Panc1 (cell line): ENCODE data around the gene MYH13. TPM values are rescaled to one million over a fixed set of nuclear protein-coding genes. Genes with fewer than 3 reads are reported as not detected.

Experiments
- ATAC-seq: fragments of 200-7000 bp; cut with Tn5 transposase; 2 replicates; pipeline ENCODE4 v1.9.1; 2020; ENCODE audit warnings: mild to moderate bottlenecking, moderate library complexity
- BruUV-seq: library from RNA; stranded (reverse); fragments of 400-500 nt; replicated peaks from 2 replicates; lab custom pipeline; 2021; lab: Mats Ljungman, UMichigan
- CTCF ChIA-PET: fragments of 300-600 bp; sonication (Branson Sonifier 250); formaldehyde crosslinking; loops from one replicate; lab custom pipeline; 2022; ENCODE audit warnings: antibody characterized with exemption; lab: Charles Lee
- POLR2A ChIA-PET: fragments of 300-600 bp; sonication (Branson Sonifier 250); formaldehyde crosslinking; loops from one replicate; lab custom pipeline; 2022; ENCODE audit warnings: antibody characterized with exemption; lab: Charles Lee
- DNase-seq: peaks from one replicate; pipeline ENCODE4 v3.0.0-alpha.2; 2010; ENCODE audit warnings: low read depth, low spot score
- H3K27ac ChIP-seq: 2 replicates; pipeline ENCODE4 v1.5.1; 2011; ENCODE audit warnings: mild to moderate bottlenecking, low read length, inconsistent platforms
- H3K27me3 ChIP-seq: fragments of 200-500 bp; sonication (Bioruptor generic); 2 replicates; pipeline ENCODE4 v1.6.0; 2014; ENCODE audit warnings: low read length, inconsistent platforms; ENCODE audit not compliant: control insufficient read depth, insufficient read depth
- H3K36me3 ChIP-seq: fragments of 200-500 bp; sonication (Bioruptor generic); 2 replicates; pipeline ENCODE4 v1.5.1; 2014; ENCODE audit warnings: inconsistent platforms, mild to moderate bottlenecking, low read length, moderate library complexity; ENCODE audit not compliant: control insufficient read depth, insufficient read depth
- H3K4me1 ChIP-seq: 2 replicates; pipeline ENCODE4 v1.5.1; 2011; ENCODE audit warnings: inconsistent platforms, mild to moderate bottlenecking, low read length, moderate library complexity; ENCODE audit not compliant: control insufficient read depth, insufficient read depth
- H3K4me3 ChIP-seq, 2 experiments: 2 replicates each; pipeline ENCODE4 v1.5.1; 2011 to 2012; ENCODE audit warnings: low read depth in 2 of 2, low read length in 2 of 2, mild to moderate bottlenecking in 2 of 2, inconsistent platforms in 1 of 2, moderate library complexity in 1 of 2
- H3K9me3 ChIP-seq: fragments of 200-500 bp; sonication (Bioruptor generic); 2 replicates; pipeline ENCODE4 v1.5.1; 2014; ENCODE audit warnings: low read depth, mild to moderate bottlenecking, inconsistent platforms, low read length, moderate library complexity; ENCODE audit not compliant: control insufficient read depth, insufficient read depth
- CTCF ChIP-seq: fragments of 450-650 bp; IDR thresholded peaks from 2 replicates; pipeline ENCODE4 v1.5.1; 2017; ENCODE audit warnings: mild to moderate bottlenecking
- POLR2AphosphoS5 ChIP-seq: IDR thresholded peaks from 2 replicates; pipeline ENCODE4 v1.6.1; 2012; ENCODE audit warnings: mild to moderate bottlenecking, low read depth, low read length, moderate library complexity
- REST ChIP-seq, 2 experiments: IDR thresholded peaks; 2 replicates each; pipeline ENCODE4 v1.6.1; 2011 to 2012; ENCODE audit warnings: low read depth in 2 of 2, control low read depth in 1 of 2, low read length in 1 of 2, mild to moderate bottlenecking in 1 of 2, moderate library complexity in 1 of 2; ENCODE audit not compliant: insufficient read depth in 1 of 2
- SIN3A ChIP-seq: IDR thresholded peaks from 2 replicates; pipeline ENCODE4 v1.6.1; 2012; ENCODE audit warnings: low read depth, mild to moderate bottlenecking, low read length, moderate library complexity, borderline replicate concordance; ENCODE audit not compliant: insufficient read depth
- TCF7L2 ChIP-seq: IDR thresholded peaks from 2 replicates; pipeline ENCODE4 v1.6.1; 2011; ENCODE audit warnings: mild to moderate bottlenecking, low read depth, low read length, inconsistent platforms
- in situ Hi-C: cut with HindIII; loops from 2 replicates; pipeline ENCODE4 v1.10.0; 2016; ENCODE audit warnings: low sequenced_read_pairs, low pct_unique_long_range_greater_than_20kb
- intact Hi-C: fragments of 100-400 bp; cut with micrococcal nuclease; formaldehyde crosslinking; loops from one replicate; pipeline ENCODE4 v1.10.0; 2022; ENCODE audit not compliant: unreplicated experiment
- total RNA-seq: library from RNA; stranded (reverse); gene quantifications from one replicate; pipeline ENCODE4 v1.2.1, GENCODE V29; 2021; ENCODE audit not compliant: unreplicated experiment

The MYH13 gene
- total RNA-seq, 1 experiment from 2014 or later = not detected

DNA sequence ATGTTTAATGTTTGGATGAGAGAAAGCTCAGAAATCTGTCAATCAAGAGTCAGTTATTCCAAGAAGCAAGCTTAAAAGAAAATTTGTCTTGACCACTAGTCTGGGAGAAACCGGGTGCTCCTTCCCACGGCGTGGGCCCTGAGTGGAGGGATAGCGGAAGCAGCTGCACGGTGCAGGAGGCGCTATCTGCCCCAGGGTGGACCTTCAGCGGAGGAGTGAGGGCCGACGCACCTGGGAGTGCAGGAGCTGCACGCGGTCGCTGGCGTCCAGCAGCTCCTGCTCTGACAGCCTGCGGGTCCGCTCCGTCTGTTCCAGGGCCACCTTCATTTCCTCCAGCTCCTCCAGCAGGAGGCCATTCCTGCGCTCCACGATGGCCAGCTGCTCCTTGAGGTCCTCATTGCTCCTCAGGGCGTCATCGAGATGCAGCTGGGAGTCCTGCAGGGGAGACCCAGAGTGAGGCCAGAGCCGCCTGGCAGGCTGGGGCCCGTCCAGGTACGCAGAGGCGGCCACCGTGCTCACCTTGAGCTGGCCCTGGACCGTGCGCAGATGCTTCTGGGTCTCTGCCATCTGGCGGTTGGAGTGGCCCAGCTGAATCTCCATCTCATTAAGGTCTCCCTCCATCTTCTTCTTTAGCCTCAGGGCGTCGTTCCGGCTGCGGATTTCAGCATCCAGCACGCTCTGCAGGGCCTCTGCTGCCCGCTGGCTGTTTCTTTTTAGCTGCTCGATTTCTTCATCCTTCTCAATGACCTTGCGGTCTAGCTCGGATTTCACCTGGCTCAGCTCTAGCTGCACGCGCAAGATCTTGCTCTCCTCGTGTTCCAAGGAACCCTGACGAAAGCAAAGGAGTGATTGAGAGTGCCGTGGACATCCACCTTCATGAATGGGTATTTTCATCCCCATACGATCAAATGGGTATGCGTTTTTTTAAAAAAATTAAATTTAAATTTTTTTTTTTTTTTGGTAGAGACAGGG, 63.5 kb downstream of the MYH13 start:
- no peak for DNase-seq
- H3K36me3 ChIP-seq = no peaks in the 10 kb centered on the region
- H3K4me3 ChIP-seq = no peak overlapping the region
- H3K4me1 ChIP-seq = no peaks in the 10 kb centered on the region
- no peak overlapping the region for H3K27ac ChIP-seq
- ChIA-PET POLR2A (no interaction called here), CTCF (no interaction called here)
- no peaks in the 10 kb centered on the region for H3K27me3 ChIP-seq
- no peak for TF ChIP-seq CTCF
- TF ChIP-seq TCF7L2 = no peak
- TF ChIP-seq SIN3A = no peak
- no peak for TF ChIP-seq REST (IDR thresholded peaks at IDR 0.05; ENCODE audit: insufficient read depth in 1 of 2, low read depth in 2 of 2, low read length in 1 of 2)
- TF ChIP-seq POLR2AphosphoS5 = no peak
- intact Hi-C loops = no loop called here
- BruUV-seq = no TSS peak
- no peaks in the 10 kb centered on the region for H3K9me3 ChIP-seq
- ATAC-seq = no peak
- in situ Hi-C loops = no loop called here

GRCh38 chr17:10306585-10306984, 66.2 kb downstream of the MYH13 start:
- Histone ChIP-seq H3K27ac (no peak overlapping the region), H3K36me3 (no peaks in the 10 kb centered on the region), H3K4me1 (no peaks in the 10 kb centered on the region), H3K27me3 (no peaks in the 10 kb centered on the region), H3K9me3 (no peaks in the 10 kb centered on the region), H3K4me3 (no peak overlapping the region)
- ChIA-PET CTCF (interaction anchor here (0.6 kb wide), 1 partner anchor 10 kb away, joined by 5 read pairs; no protein-coding TSS in a partner anchor), POLR2A (no interaction called here)
- ATAC-seq = no peak
- no TSS peak for BruUV-seq
- intact Hi-C loops = no loop called here
- in situ Hi-C loops = no loop called here
- TF ChIP-seq POLR2AphosphoS5 (no peak), SIN3A (no peak), TCF7L2 (no peak), CTCF (no peak)
- DNase-seq = no peak
